Endothelial cell of umbilical vein (primary cell): Measurements from ENCODE around the gene C1QTNF9B. TPM values are rescaled to one million over a fixed set of nuclear protein-coding genes. Genes with fewer than 3 reads are reported as not detected.

Experiments used
- BruUV-seq: library from RNA; stranded (reverse); fragments of 400-500 nt; replicated peaks from 2 replicates; lab custom pipeline; 2021; lab: Mats Ljungman, UMichigan
- CTCF ChIA-PET: fragments of 300-600, 350-600 bp; sonication (Branson Sonifier 250); formaldehyde crosslinking; loops from one replicate; lab custom pipeline; 2021; ENCODE audit warnings: antibody characterized with exemption, inconsistent platforms; lab: Charles Lee
- POLR2A ChIA-PET: fragments of 300-600, 350-600 bp; sonication (Branson Sonifier 250); formaldehyde crosslinking; loops from one replicate; lab custom pipeline; 2021; ENCODE audit warnings: antibody characterized with exemption, inconsistent platforms; lab: Charles Lee
- DNase-seq: peaks from one replicate; pipeline ENCODE4 v3.0.0-alpha.2; 2011; ENCODE audit warnings: low read depth, low spot score
- FAIRE-seq: peaks from 2 replicates; lab custom pipeline; 2011; peaks lifted over from hg19 to GRCh38; lab: Jason Lieb, UNC
- H2AFZ ChIP-seq: 2 replicates; pipeline ENCODE4 v1.6.0; 2012; ENCODE audit warnings: low read depth, low read length, control low read depth, inconsistent platforms
- H3K27ac ChIP-seq: 2 replicates; pipeline ENCODE4 v1.5.1; 2011; ENCODE audit warnings: low read depth, mild to moderate bottlenecking, control low read depth, low read length, moderate library complexity; ENCODE audit not compliant: insufficient read depth
- H3K27me3 ChIP-seq, 2 experiments: 2 replicates each; pipeline versions ENCODE4 v1.6.0 to v1.6.1; 2011; ENCODE audit warnings: low read length in 2 of 2, mixed read lengths in 1 of 2; ENCODE audit not compliant: control insufficient read depth in 2 of 2, insufficient read depth in 2 of 2
- H3K36me3 ChIP-seq, 2 experiments: 2 replicates in 1 of 2; 3 replicates in 1 of 2; pipeline ENCODE4 v1.5.1; 2011; ENCODE audit warnings: low read length in 2 of 2, mild to moderate bottlenecking in 1 of 2, moderate library complexity in 1 of 2; ENCODE audit not compliant: control insufficient read depth in 2 of 2, insufficient read depth in 2 of 2; ENCODE audit errors: extremely low read depth in 1 of 2
- H3K4me1 ChIP-seq: 3 replicates; pipeline ENCODE4 v1.5.1; 2011; ENCODE audit warnings: mild to moderate bottlenecking, low read length; ENCODE audit not compliant: control insufficient read depth, insufficient read depth; ENCODE audit errors: extremely low read depth
- H3K4me2 ChIP-seq: 2 replicates; pipeline ENCODE4 v1.6.1; 2011; ENCODE audit warnings: low read length, control low read depth, mixed read lengths; ENCODE audit not compliant: insufficient read depth
- H3K4me3 ChIP-seq, 3 experiments: fragments of 200-600 bp in 1 of 3; sonication (generic), shearing (Covaris generic) in 1 of 3; replicated peaks in 1 of 3; 2 replicates each; pipeline ENCODE4 v1.5.1; 2011 to 2016; ENCODE audit warnings: control low read depth in 3 of 3, low read length in 3 of 3, mild to moderate bottlenecking in 2 of 3, inconsistent platforms in 1 of 3, low read depth in 1 of 3, moderate library complexity in 1 of 3; ENCODE audit not compliant: insufficient read depth in 1 of 3
- H3K79me2 ChIP-seq: 2 replicates; pipeline ENCODE4 v1.6.0; 2012; ENCODE audit warnings: low read length, inconsistent platforms; ENCODE audit not compliant: control insufficient read depth, insufficient read depth
- H3K9ac ChIP-seq: replicated peaks from 2 replicates; pipeline ENCODE3; 2011; ENCODE audit warnings: low read length, control low read depth; ENCODE audit not compliant: insufficient read depth; ENCODE audit errors: extremely low read depth
- H3K9me1 ChIP-seq: replicated peaks from 3 replicates; pipeline ENCODE4 v1.6.0; 2011; ENCODE audit warnings: mild to moderate bottlenecking, low read length; ENCODE audit not compliant: control insufficient read depth, insufficient read depth; ENCODE audit errors: extremely low read depth
- H3K9me3 ChIP-seq: replicated peaks from 2 replicates; pipeline ENCODE4 v1.5.1; 2012; ENCODE audit warnings: low read length, inconsistent platforms; ENCODE audit not compliant: control insufficient read depth, insufficient read depth
- H4K20me1 ChIP-seq: replicated peaks from 2 replicates; pipeline ENCODE3; 2011; ENCODE audit warnings: mild to moderate bottlenecking, low read length; ENCODE audit not compliant: control insufficient read depth, insufficient read depth; ENCODE audit errors: extremely low read depth
- EZH2 ChIP-seq: IDR thresholded peaks from 2 replicates; pipeline ENCODE4 v1.6.1; 2012; ENCODE audit warnings: borderline replicate concordance, low read depth, mild to moderate bottlenecking, moderate library complexity, low read length, inconsistent platforms; ENCODE audit not compliant: severe bottlenecking
- FOS ChIP-seq: IDR thresholded peaks from 2 replicates; pipeline ENCODE4 v1.6.1; 2011; ENCODE audit warnings: mild to moderate bottlenecking, low read length, moderate library complexity, borderline replicate concordance; ENCODE audit not compliant: insufficient read depth
- GATA2 ChIP-seq: IDR thresholded peaks from 2 replicates; pipeline ENCODE4 v1.7.0; 2011; ENCODE audit warnings: low read depth, mild to moderate bottlenecking, moderate library complexity, mixed read lengths, low read length; ENCODE audit not compliant: insufficient read length, insufficient read depth
- JUN ChIP-seq: IDR thresholded peaks from 2 replicates; pipeline ENCODE4 v1.6.1; 2011; ENCODE audit warnings: borderline replicate concordance, low read depth; ENCODE audit not compliant: insufficient read length, insufficient read depth
- MAX ChIP-seq: IDR thresholded peaks from 2 replicates; pipeline ENCODE4 v1.6.1; 2011; ENCODE audit not compliant: insufficient read depth, insufficient read length
- MYC ChIP-seq: IDR thresholded peaks from one replicate; pipeline ENCODE4 v1.6.1; 2011; ENCODE audit warnings: mild to moderate bottlenecking, low read depth, low read length
- POLR2A ChIP-seq: IDR thresholded peaks from 2 replicates; pipeline ENCODE4 v1.6.1; 2012; ENCODE audit warnings: low read depth, mild to moderate bottlenecking, control low read depth, low read length
- POLR2AphosphoS5 ChIP-seq: IDR thresholded peaks from 2 replicates; pipeline ENCODE4 v1.6.1; 2012; ENCODE audit warnings: low read depth, mild to moderate bottlenecking, control low read depth, low read length, moderate library complexity; ENCODE audit not compliant: insufficient read depth
- dilution Hi-C: fragments of 300-500 bp; cut with MboI; formaldehyde crosslinking; loops from one replicate; pipeline ENCODE4 v1.15.0; 2019; ENCODE audit warnings: low sequenced_read_pairs; ENCODE audit not compliant: extremely low pct_ligation_motif_present
- intact Hi-C: fragments of 100-400 bp; cut with micrococcal nuclease; formaldehyde crosslinking; loops from one replicate; pipeline ENCODE4 v1.10.0; 2022
- polyA plus RNA-seq, 4 experiments: library from polyadenylated mRNA; depleted of rRNA in 3 of 4; stranded (reverse) in 3 of 4; unstranded in 1 of 4; fragments of >200 nt; gene quantifications; 2 replicates each; pipeline versions ENCODE4 v1.2.1 to v1.2.3, GENCODE V29; 2011 to 2012; ENCODE audit warnings: missing spikeins in 1 of 4
- total RNA-seq: library from RNA; stranded (reverse); gene quantifications from 2 replicates; pipeline ENCODE4 v1.2.3, GENCODE V29; 2021
- TF ChIP-seq, protein P1 (sequence below), 2 donors: IDR thresholded peaks; 1 replicate in 1 of 2; 2 replicates in 1 of 2; pipeline ENCODE4 v1.5.1; 2011; ENCODE audit warnings: low read length in 2 of 2, mild to moderate bottlenecking in 2 of 2, moderate library complexity in 2 of 2, control low read depth in 1 of 2, inconsistent platforms in 1 of 2, low read depth in 1 of 2; ENCODE audit not compliant: insufficient read depth in 1 of 2; ENCODE audit errors: extremely low read depth in 1 of 2

C1QTNF9B gene
- total and polyA plus RNA-seq, 2 donors (not counting 3 experiments of a cell fraction or from before 2014, with no cell fraction given): 0.06 TPM; not detected in 1

DNA sequence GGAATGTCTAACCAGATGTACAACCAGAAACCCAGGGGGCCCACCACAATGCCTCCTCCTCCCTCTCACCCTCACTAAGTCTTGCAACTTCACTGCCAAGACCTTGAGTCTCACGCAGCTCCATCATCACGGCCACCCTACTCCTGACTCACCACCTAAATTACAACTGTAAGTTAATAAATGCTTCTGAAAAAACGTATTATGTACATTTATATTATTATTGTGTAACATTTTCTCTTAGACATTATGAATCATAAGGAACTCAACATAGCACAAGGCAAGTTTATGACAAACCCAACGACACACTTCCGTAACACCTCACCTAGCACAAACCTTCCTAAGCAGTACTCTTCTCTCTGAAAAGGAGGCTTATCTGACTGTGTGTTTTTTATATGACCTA is 28.8 kb downstream of the C1QTNF9B start:
- no peak overlapping the region for H2AFZ ChIP-seq
- no peaks in the 10 kb centered on the region for H3K27me3 ChIP-seq
- intact Hi-C loops (no loop called here), dilution Hi-C loops (no loop called here)
- H3K27ac ChIP-seq: no peak overlapping the region
- H3K4me3 ChIP-seq: no peak overlapping the region
- H3K9me3 ChIP-seq: no peaks in the 10 kb centered on the region
- H4K20me1 ChIP-seq: no peaks in the 10 kb centered on the region
- no peak for TF ChIP-seq MAX
- TF ChIP-seq EZH2: no peak
- no peak for TF ChIP-seq POLR2A
- no peak for TF ChIP-seq JUN
- TF ChIP-seq, protein P1, sequence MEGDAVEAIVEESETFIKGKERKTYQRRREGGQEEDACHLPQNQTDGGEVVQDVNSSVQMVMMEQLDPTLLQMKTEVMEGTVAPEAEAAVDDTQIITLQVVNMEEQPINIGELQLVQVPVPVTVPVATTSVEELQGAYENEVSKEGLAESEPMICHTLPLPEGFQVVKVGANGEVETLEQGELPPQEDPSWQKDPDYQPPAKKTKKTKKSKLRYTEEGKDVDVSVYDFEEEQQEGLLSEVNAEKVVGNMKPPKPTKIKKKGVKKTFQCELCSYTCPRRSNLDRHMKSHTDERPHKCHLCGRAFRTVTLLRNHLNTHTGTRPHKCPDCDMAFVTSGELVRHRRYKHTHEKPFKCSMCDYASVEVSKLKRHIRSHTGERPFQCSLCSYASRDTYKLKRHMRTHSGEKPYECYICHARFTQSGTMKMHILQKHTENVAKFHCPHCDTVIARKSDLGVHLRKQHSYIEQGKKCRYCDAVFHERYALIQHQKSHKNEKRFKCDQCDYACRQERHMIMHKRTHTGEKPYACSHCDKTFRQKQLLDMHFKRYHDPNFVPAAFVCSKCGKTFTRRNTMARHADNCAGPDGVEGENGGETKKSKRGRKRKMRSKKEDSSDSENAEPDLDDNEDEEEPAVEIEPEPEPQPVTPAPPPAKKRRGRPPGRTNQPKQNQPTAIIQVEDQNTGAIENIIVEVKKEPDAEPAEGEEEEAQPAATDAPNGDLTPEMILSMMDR (IDR thresholded peaks at IDR 0.05; ENCODE audit: extremely low read depth in 1 of 2, insufficient read depth in 1 of 2, low read depth in 1 of 2, low read length in 2 of 2): no peak
- TF ChIP-seq MYC: no peak
- TF ChIP-seq GATA2: no peak
- no peak for TF ChIP-seq POLR2AphosphoS5
- no peak for TF ChIP-seq FOS
- no peaks in the 10 kb centered on the region for H3K36me3 ChIP-seq
- no peak for FAIRE-seq
- DNase-seq: no peak
- H3K79me2 ChIP-seq: no peaks in the 10 kb centered on the region
- ChIA-PET CTCF (interaction anchor here (0.7 to 2.4 kb wide), 8 partner anchors 10 to 401 kb away, joined by 3 to 12 read pairs (median 4); no protein-coding TSS in a partner anchor), POLR2A (no interaction called here)
- H3K4me2 ChIP-seq: no peak overlapping the region
- no peaks in the 10 kb centered on the region for H3K9me1 ChIP-seq
- no TSS peak for BruUV-seq
- H3K4me1 ChIP-seq: peaks cover 20% of the 10 kb centered on the region
- H3K9ac ChIP-seq: no peak overlapping the region
